ENCODE results near the gene SKAP1.
"Not testable (repeated sequence)": the region's sequence is repeated elsewhere in the genome, so short reads cannot be mapped to it uniquely, and the experiment has no call there.

SKAP1 gene

GRCh38 chr17:48445248-48445620 lies 15.2 kb upstream of the SKAP1 start:
- no peak for FAIRE-seq

GRCh38 chr17:48444516-48445247 lies 14.7 kb upstream of the SKAP1 start:
- FAIRE-seq = no peak

GRCh38 chr17:48443712-48444111 lies 13.7 kb upstream of the SKAP1 start:
- no peak for FAIRE-seq

GRCh38 chr17:48442819-48443218 lies 12.8 kb upstream of the SKAP1 start:
- FAIRE-seq = no peak

GRCh38 chr17:48441862-48442261 lies 11.8 kb upstream of the SKAP1 start:
- FAIRE-seq = no peak

- FAIRE-seq = no peak
Observed at GRCh38 chr17:48441231-48441711, 11.3 kb upstream of the SKAP1 start.

GRCh38 chr17:48440669-48441068 lies 10.7 kb upstream of the SKAP1 start:
- no peak for FAIRE-seq

- FAIRE-seq = no peak
Observed at GRCh38 chr17:48439875-48440505, 10.0 kb upstream of the SKAP1 start.

- no peak for FAIRE-seq
Observed at GRCh38 chr17:48439110-48439850, 9.3 kb upstream of the SKAP1 start.

- no peak for FAIRE-seq
Observed at GRCh38 chr17:48438516-48439061, 8.6 kb upstream of the SKAP1 start.

GRCh38 chr17:48433896-48434295 lies 3.9 kb upstream of the SKAP1 start:
- FAIRE-seq = no peak

- no peak for FAIRE-seq
Observed at GRCh38 chr17:48432820-48433775, 3.1 kb upstream of the SKAP1 start.

- no peak for FAIRE-seq
Observed at GRCh38 chr17:48429156-48429555, 858 bp downstream of the SKAP1 start.

GRCh38 chr17:48427598-48427997 lies 2.4 kb downstream of the SKAP1 start:
- FAIRE-seq = no peak

GRCh38 chr17:48426761-48427500 lies 3.1 kb downstream of the SKAP1 start:
- FAIRE-seq = no peak

GRCh38 chr17:48426019-48426665 lies 3.9 kb downstream of the SKAP1 start:
- FAIRE-seq = no peak

- not testable (repeated sequence) for FAIRE-seq
Observed at GRCh38 chr17:48422060-48422459, 8.0 kb downstream of the SKAP1 start.

- FAIRE-seq = no peak
Observed at GRCh38 chr17:48420823-48421222, 9.2 kb downstream of the SKAP1 start.

GRCh38 chr17:48416971-48417370 lies 13.0 kb downstream of the SKAP1 start:
- FAIRE-seq = no peak

- FAIRE-seq = no peak
Observed at GRCh38 chr17:48413613-48414405, 16.2 kb downstream of the SKAP1 start.
